ENCODE results near the gene WDR70.

- TF ChIP-seq CTCF (IDR thresholded peaks at IDR 0.05) (no peak), POLR2A (IDR thresholded peaks at IDR 0.05) (no peak)
Observed at GRCh38 chr5:37553720-37554404, 174.7 kb downstream of the WDR70 start.
